ENCODE measurements around the gene NCF4.

The NCF4 gene

DNA sequence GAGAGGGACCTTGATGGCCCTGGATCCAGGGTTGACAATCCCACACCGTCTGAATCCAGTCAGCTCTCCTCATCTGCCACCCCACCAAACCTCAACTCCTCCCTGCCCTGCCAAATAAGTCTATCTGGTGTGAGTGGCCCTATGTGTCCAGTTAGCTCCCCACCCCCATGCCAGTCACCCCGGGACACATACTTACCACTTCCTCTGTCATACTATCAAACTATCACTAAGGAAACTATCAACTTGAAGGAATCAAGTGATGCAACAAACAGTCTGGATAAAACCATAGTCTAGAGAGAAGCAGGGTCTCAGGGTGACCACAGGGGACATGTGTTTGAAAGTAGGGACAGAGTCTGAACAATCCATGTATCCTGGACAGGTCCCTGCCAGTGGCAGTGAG lies 39.4 kb downstream of the NCF4 start:
- TF ChIP-seq, protein P1, sequence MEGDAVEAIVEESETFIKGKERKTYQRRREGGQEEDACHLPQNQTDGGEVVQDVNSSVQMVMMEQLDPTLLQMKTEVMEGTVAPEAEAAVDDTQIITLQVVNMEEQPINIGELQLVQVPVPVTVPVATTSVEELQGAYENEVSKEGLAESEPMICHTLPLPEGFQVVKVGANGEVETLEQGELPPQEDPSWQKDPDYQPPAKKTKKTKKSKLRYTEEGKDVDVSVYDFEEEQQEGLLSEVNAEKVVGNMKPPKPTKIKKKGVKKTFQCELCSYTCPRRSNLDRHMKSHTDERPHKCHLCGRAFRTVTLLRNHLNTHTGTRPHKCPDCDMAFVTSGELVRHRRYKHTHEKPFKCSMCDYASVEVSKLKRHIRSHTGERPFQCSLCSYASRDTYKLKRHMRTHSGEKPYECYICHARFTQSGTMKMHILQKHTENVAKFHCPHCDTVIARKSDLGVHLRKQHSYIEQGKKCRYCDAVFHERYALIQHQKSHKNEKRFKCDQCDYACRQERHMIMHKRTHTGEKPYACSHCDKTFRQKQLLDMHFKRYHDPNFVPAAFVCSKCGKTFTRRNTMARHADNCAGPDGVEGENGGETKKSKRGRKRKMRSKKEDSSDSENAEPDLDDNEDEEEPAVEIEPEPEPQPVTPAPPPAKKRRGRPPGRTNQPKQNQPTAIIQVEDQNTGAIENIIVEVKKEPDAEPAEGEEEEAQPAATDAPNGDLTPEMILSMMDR (IDR thresholded peaks at IDR 0.05; ENCODE audit: control insufficient read depth, extremely low read depth, insufficient read depth), result no peak
- no peak overlapping the region for H3K4me3 ChIP-seq (ENCODE audit: low read depth, low read length)
- DNase-seq (ENCODE audit: low read depth), result no peak

- DNase-seq (ENCODE audit: low read depth), result no peak
- TF ChIP-seq, protein P1 (IDR thresholded peaks at IDR 0.05; ENCODE audit: control insufficient read depth, extremely low read depth, insufficient read depth), result no peak
- H3K4me3 ChIP-seq (ENCODE audit: low read depth, low read length), result no peak overlapping the region
These were observed 40.1 kb downstream of the NCF4 start for GRCh38 chr22:36900880-36901279.

GRCh38 chr22:36901411-36902142 lies 40.8 kb downstream of the NCF4 start:
- TF ChIP-seq, protein P1 (IDR thresholded peaks at IDR 0.05; ENCODE audit: control insufficient read depth, extremely low read depth, insufficient read depth), result no peak
- DNase-seq (ENCODE audit: low read depth), result no peak
- no peak overlapping the region for H3K4me3 ChIP-seq (ENCODE audit: low read depth, low read length)

GRCh38 chr22:36902143-36902926 lies 41.5 kb downstream of the NCF4 start:
- TF ChIP-seq, protein P1 (IDR thresholded peaks at IDR 0.05; ENCODE audit: control insufficient read depth, extremely low read depth, insufficient read depth), result no peak
- DNase-seq (ENCODE audit: low read depth), result no peak
- H3K4me3 ChIP-seq (ENCODE audit: low read depth, low read length), result no peak overlapping the region

- TF ChIP-seq, protein P1 (IDR thresholded peaks at IDR 0.05; ENCODE audit: control insufficient read depth, extremely low read depth, insufficient read depth), result no peak
- DNase-seq (ENCODE audit: low read depth), result no peak
- no peak overlapping the region for H3K4me3 ChIP-seq (ENCODE audit: low read depth, low read length)
These were observed 43.6 kb downstream of the NCF4 start for GRCh38 chr22:36904260-36904880.

DNA sequence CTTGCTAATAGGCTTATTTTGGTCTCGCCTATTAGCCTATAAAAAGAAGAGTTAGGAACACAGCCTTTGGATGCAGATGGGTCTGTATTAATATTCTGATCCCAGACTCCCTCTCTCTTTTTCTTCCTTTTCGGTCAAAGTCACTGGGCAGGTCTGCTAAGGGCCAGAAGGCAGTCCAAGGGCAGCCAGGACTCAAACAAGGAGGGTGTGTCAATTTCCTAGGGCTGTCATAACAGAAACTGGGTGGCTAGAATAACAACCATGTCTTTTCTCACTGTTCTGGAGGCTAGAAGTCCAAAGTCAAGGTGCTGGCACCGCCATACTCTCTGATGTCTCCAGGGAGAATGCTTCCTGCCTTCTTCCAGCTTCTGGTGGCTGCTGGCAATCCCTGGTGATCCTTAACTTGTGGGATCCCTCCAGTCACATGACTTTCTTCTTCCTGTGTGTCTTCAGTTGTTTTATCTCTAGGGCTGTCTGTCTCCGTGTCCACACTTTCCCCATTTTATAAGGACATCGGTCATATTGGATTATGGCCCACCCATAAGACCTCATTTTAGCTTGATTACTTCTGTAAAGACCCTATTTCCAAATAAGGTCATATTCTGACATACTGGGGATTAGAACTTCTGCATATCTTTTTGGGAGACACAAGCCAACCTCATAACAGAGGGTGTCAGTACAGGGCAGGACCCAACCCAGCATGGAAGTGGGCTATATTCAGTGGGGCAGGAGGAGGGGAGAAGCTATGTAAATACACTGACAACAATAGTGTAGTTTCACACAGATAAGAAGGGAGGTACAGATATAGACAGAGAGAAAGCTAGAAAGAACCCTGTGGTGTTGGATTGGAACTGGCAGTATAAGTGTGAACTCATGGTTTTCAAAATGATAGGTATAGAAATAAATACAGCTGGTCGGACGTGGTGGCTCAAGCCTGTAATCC lies 46.7 kb downstream of the NCF4 start:
- TF ChIP-seq, protein P1 (IDR thresholded peaks at IDR 0.05; ENCODE audit: control insufficient read depth, extremely low read depth, insufficient read depth), result no peak
- no peak for DNase-seq (ENCODE audit: low read depth)
- no peak overlapping the region for H3K4me3 ChIP-seq (ENCODE audit: low read depth, low read length)

Measured in LNCaP clone FGC (cell line).